Activated naive CD8-positive, alpha-beta T cell treated with anti-CD3 and anti-CD28 coated beads for 36 hours (primary cell): ENCODE data around the gene LPCAT3. TPM values are rescaled to one million over a fixed set of nuclear protein-coding genes. Genes with fewer than 3 reads are reported as not detected.
"Not testable (repeated sequence)": the region's sequence is repeated elsewhere in the genome, so short reads cannot be mapped to it uniquely, and the experiment has no call there.

Experiments used
- DNase-seq: peaks from one replicate; pipeline ENCODE4 v3.0.0; 2021
- H3K27ac Mint-ChIP-seq: one replicate; pipeline ENCODE4 v1.8.0; 2022; ENCODE audit warnings: mild to moderate bottlenecking, moderate library complexity, mixed read lengths
- H3K27me3 Mint-ChIP-seq: one replicate; pipeline ENCODE4 v1.8.0; 2022; ENCODE audit warnings: mild to moderate bottlenecking, mixed read lengths
- H3K36me3 Mint-ChIP-seq: one replicate; pipeline ENCODE4 v1.8.0; 2021; ENCODE audit warnings: mild to moderate bottlenecking, mixed read lengths
- H3K4me1 Mint-ChIP-seq: one replicate; pipeline ENCODE4 v1.8.0; 2021; ENCODE audit warnings: mixed read lengths
- H3K4me3 Mint-ChIP-seq: one replicate; pipeline ENCODE4 v1.8.0; 2022; ENCODE audit warnings: mild to moderate bottlenecking, moderate library complexity, mixed read lengths
- H3K9me3 Mint-ChIP-seq: one replicate; pipeline ENCODE4 v1.8.0; 2022; ENCODE audit warnings: mixed read lengths
- total RNA-seq, 2 experiments: library from RNA; stranded (reverse); gene quantifications; one replicate each; pipeline ENCODE4 v1.2.3, GENCODE V29; 2021

The LPCAT3 gene
- 10 to 100 TPM; 23.3 to 23.8 TPM for total RNA-seq

- Mint-ChIP-seq H3K27ac (peak within 1 kb of the TSS; percentile 89), H3K36me3 (peaks cover 9% of the 10 kb centered on the region), H3K9me3 (no peaks in the 10 kb centered on the region), H3K4me1 (peaks cover 32% of the 10 kb centered on the region), H3K27me3 (no peaks in the 10 kb centered on the region), H3K4me3 (peak within 1 kb of the TSS; percentile 93)
- DNase-seq: peak; percentile 99
These were observed at the start of gene LPCAT3 for GRCh38 chr12:7018350-7019042. Gene LPCAT3 (minus strand): TSS chr12:7018476. CDS start chr12:7018424, 52 bp downstream.

GRCh38 chr12:7067096-7067495 lies 48.8 kb upstream of the LPCAT3 start:
- Mint-ChIP-seq H3K27me3 (peaks cover 10% of the 10 kb centered on the region), H3K9me3 (no peaks in the 10 kb centered on the region), H3K4me3 (no peak overlapping the region), H3K36me3 (no peaks in the 10 kb centered on the region), H3K27ac (no peak overlapping the region), H3K4me1 (no peaks in the 10 kb centered on the region)
- no peak for DNase-seq

GRCh38 chr12:7066596-7066995 lies 48.3 kb upstream of the LPCAT3 start:
- Mint-ChIP-seq H3K4me1 (no peaks in the 10 kb centered on the region), H3K36me3 (no peaks in the 10 kb centered on the region), H3K27ac (no peak overlapping the region), H3K4me3 (no peak overlapping the region), H3K9me3 (no peaks in the 10 kb centered on the region), H3K27me3 (peaks cover 10% of the 10 kb centered on the region)
- DNase-seq: no peak

- Mint-ChIP-seq H3K36me3 (no peaks in the 10 kb centered on the region), H3K27ac (no peak overlapping the region), H3K4me1 (no peaks in the 10 kb centered on the region), H3K27me3 (peaks cover 9% of the 10 kb centered on the region), H3K4me3 (no peak overlapping the region), H3K9me3 (no peaks in the 10 kb centered on the region)
- DNase-seq: no peak
These were observed 46.9 kb upstream of the LPCAT3 start for GRCh38 chr12:7065073-7065623.

GRCh38 chr12:7064516-7064915 lies 46.2 kb upstream of the LPCAT3 start:
- Mint-ChIP-seq H3K27ac (no peak overlapping the region), H3K4me1 (no peaks in the 10 kb centered on the region), H3K27me3 (peaks cover 12% of the 10 kb centered on the region), H3K36me3 (no peaks in the 10 kb centered on the region), H3K4me3 (no peak overlapping the region), H3K9me3 (no peaks in the 10 kb centered on the region)
- DNase-seq: no peak

GRCh38 chr12:7061596-7061995 lies 43.3 kb upstream of the LPCAT3 start:
- no peaks in the 10 kb centered on the region for H3K36me3 Mint-ChIP-seq
- DNase-seq: no peak
- H3K27ac Mint-ChIP-seq: no peak overlapping the region
- no peaks in the 10 kb centered on the region for H3K9me3 Mint-ChIP-seq
- H3K27me3 Mint-ChIP-seq: peaks cover 14% of the 10 kb centered on the region
- H3K4me1 Mint-ChIP-seq: no peaks in the 10 kb centered on the region
- H3K4me3 Mint-ChIP-seq: no peak overlapping the region

GRCh38 chr12:7061138-7061537 lies 42.9 kb upstream of the LPCAT3 start:
- H3K4me3 Mint-ChIP-seq: no peak overlapping the region
- H3K4me1 Mint-ChIP-seq: no peaks in the 10 kb centered on the region
- DNase-seq: no peak
- no peaks in the 10 kb centered on the region for H3K9me3 Mint-ChIP-seq
- no peaks in the 10 kb centered on the region for H3K36me3 Mint-ChIP-seq
- H3K27ac Mint-ChIP-seq: no peak overlapping the region
- peaks cover 17% of the 10 kb centered on the region for H3K27me3 Mint-ChIP-seq

GRCh38 chr12:7060353-7060954 lies 42.2 kb upstream of the LPCAT3 start, which contains the start of gene C1S:
Gene C1S (plus strand): TSS chr12:7060718. CDS start chr12:7061913, 1,195 bp downstream.
- H3K4me3 Mint-ChIP-seq: no peak within 1 kb of the TSS
- peaks cover 19% of the 10 kb centered on the region for H3K27me3 Mint-ChIP-seq
- no peaks in the 10 kb centered on the region for H3K9me3 Mint-ChIP-seq
- H3K27ac Mint-ChIP-seq: no peak within 1 kb of the TSS
- no peak for DNase-seq
- no peaks in the 10 kb centered on the region for H3K36me3 Mint-ChIP-seq
- no peaks in the 10 kb centered on the region for H3K4me1 Mint-ChIP-seq

- Mint-ChIP-seq H3K9me3 (no peaks in the 10 kb centered on the region), H3K36me3 (no peaks in the 10 kb centered on the region), H3K4me1 (no peaks in the 10 kb centered on the region), H3K27me3 (peaks cover 22% of the 10 kb centered on the region), H3K4me3 (no peak overlapping the region), H3K27ac (no peak overlapping the region)
- DNase-seq: no peak
These were observed 41.5 kb upstream of the LPCAT3 start for GRCh38 chr12:7059780-7060179.

- no peaks in the 10 kb centered on the region for H3K9me3 Mint-ChIP-seq
- H3K27ac Mint-ChIP-seq: no peak overlapping the region
These were observed 40.6 kb upstream of the LPCAT3 start for GRCh38 chr12:7058850-7059395.

GRCh38 chr12:7058163-7058845 lies 40.0 kb upstream of the LPCAT3 start:
- Mint-ChIP-seq H3K36me3 (no peaks in the 10 kb centered on the region), H3K27me3 (peaks cover 22% of the 10 kb centered on the region), H3K27ac (no peak overlapping the region), H3K9me3 (no peaks in the 10 kb centered on the region), H3K4me1 (no peaks in the 10 kb centered on the region), H3K4me3 (no peak overlapping the region)
- DNase-seq: no peak

More at GRCh38 chr12:7058850-7059395, 40.6 kb upstream of the LPCAT3 start:
- DNase-seq: no peak
- H3K36me3 Mint-ChIP-seq: no peaks in the 10 kb centered on the region
- no peak overlapping the region for H3K4me3 Mint-ChIP-seq
- H3K4me1 Mint-ChIP-seq: no peaks in the 10 kb centered on the region
- peaks cover 22% of the 10 kb centered on the region for H3K27me3 Mint-ChIP-seq

GRCh38 chr12:7055736-7056135 lies 37.5 kb upstream of the LPCAT3 start:
- H3K36me3 Mint-ChIP-seq, H3K9me3 Mint-ChIP-seq, H3K4me1 Mint-ChIP-seq, H3K27ac Mint-ChIP-seq, DNase-seq, H3K4me3 Mint-ChIP-seq: not testable (repeated sequence)
- peaks cover 22% of the 10 kb centered on the region for H3K27me3 Mint-ChIP-seq

- Mint-ChIP-seq H3K27ac (no peak overlapping the region), H3K4me3 (no peak overlapping the region), H3K9me3 (no peaks in the 10 kb centered on the region), H3K4me1 (no peaks in the 10 kb centered on the region), H3K27me3 (peaks cover 15% of the 10 kb centered on the region), H3K36me3 (no peaks in the 10 kb centered on the region)
- DNase-seq: no peak
These were observed 36.6 kb upstream of the LPCAT3 start for GRCh38 chr12:7054925-7055324.

- H3K9me3 Mint-ChIP-seq, DNase-seq, H3K27me3 Mint-ChIP-seq, H3K36me3 Mint-ChIP-seq, H3K27ac Mint-ChIP-seq, H3K4me3 Mint-ChIP-seq: not testable (repeated sequence)
- H3K4me1 Mint-ChIP-seq: peaks cover 10% of the 10 kb centered on the region
These were observed 31.7 kb upstream of the LPCAT3 start for GRCh38 chr12:7049973-7050372.

GRCh38 chr12:7049445-7049951 lies 31.2 kb upstream of the LPCAT3 start:
- H3K27me3 Mint-ChIP-seq, H3K9me3 Mint-ChIP-seq, H3K36me3 Mint-ChIP-seq: not testable (repeated sequence)

More at GRCh38 chr12:7049445-7049951, 31.2 kb upstream of the LPCAT3 start:
- not testable (repeated sequence) for H3K4me3 Mint-ChIP-seq, H3K27ac Mint-ChIP-seq, DNase-seq
- peaks cover 10% of the 10 kb centered on the region for H3K4me1 Mint-ChIP-seq
